ENCODE data around the gene TTN. TPM values are rescaled to one million over a fixed set of nuclear protein-coding genes. Genes with fewer than 3 reads are reported as not detected.
"Not testable (repeated sequence)": the region's sequence is repeated elsewhere in the genome, so short reads cannot be mapped to it uniquely, and the experiment has no call there.

The TTN gene
- total RNA-seq, 1 experiment from 2014 or later, result 0.05 TPM

DNA sequence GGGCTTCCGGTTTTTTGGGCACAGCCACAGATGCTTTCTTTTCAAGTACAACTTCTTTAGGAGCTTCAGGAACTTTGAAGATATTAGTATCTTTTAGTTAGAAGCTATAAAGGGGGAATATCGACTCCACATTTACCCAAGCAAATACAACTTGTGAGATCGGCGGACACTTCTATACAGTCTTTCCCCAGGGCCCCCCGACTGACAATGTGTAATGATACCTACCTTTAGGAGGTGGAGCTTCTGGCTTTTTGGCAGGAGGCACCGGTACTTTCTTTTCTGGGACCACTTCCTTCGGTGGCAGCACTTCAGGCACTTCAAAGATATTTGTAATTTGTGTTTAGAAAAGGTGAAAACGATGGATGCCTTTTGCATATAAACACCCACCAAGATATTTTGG, 148.7 kb downstream of the TTN start:
- H3K9me2 ChIP-seq (ENCODE audit: insufficient read depth); H3K4me3 ChIP-seq (replicated peaks in 1 of 2; ENCODE audit: low read depth in 1 of 2, low read length in 2 of 2); BruUV-seq (replicated peaks); RAD21 ChIA-PET (ENCODE audit: low non-redundant PET in 1 of 2, low total read pairs in 2 of 2, uncharacterized antibody in 2 of 2, unreplicated experiment in 2 of 2); CTCF ChIA-PET; DNase-seq (ENCODE audit: low read depth, low spot score); H2AFZ ChIP-seq (ENCODE audit: low read depth, low read length, poor library complexity, severe bottlenecking); H3K27me3 ChIP-seq (ENCODE audit: insufficient read depth, low read length); POLR2A ChIA-PET; H3K9ac ChIP-seq (ENCODE audit: low read length); H3K36me3 ChIP-seq (ENCODE audit: control insufficient read depth in 1 of 2, insufficient read depth in 2 of 2, low read length in 2 of 2); H3K27ac ChIP-seq (ENCODE audit: low read depth, low read length); H3K4me2 ChIP-seq (ENCODE audit: low read length); intact Hi-C loops (cut with micrococcal nuclease); H3K4me1 ChIP-seq (ENCODE audit: control insufficient read depth in 1 of 2, insufficient read depth in 2 of 2, low read length in 2 of 2); H3K9me3 ChIP-seq (ENCODE audit: control insufficient read depth in 1 of 2, insufficient read depth in 1 of 2, low read depth in 1 of 2, low read length in 2 of 2); ATAC-seq; H4K20me1 ChIP-seq (ENCODE audit: insufficient read depth); H3K79me2 ChIP-seq (ENCODE audit: insufficient read depth, low read length): not testable (repeated sequence)

DNA sequence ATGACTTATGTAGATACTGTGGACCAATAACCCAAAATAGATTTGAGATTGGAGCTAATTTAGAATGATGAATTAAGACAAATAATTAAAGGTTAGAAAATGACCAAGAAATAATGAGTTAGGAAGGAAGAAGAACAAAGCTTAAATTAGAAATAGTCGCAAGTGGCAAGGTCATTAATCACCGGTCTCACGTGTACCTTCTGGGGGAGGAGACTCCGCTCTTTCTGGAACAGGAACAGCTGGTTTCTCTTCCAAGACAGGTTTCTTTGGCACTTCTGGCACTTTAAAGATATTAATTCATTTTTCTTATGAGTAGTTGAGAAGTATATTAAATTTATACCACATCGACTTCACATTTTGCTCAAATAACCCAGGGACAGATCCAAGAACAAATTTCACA, 156.7 kb downstream of the TTN start:
- no TSS peak for BruUV-seq (replicated peaks)
- Histone ChIP-seq H3K9ac (ENCODE audit: low read length) (no peak overlapping the region), H3K27ac (ENCODE audit: low read depth, low read length) (no peak overlapping the region), H2AFZ (ENCODE audit: low read depth, low read length, poor library complexity, severe bottlenecking) (no peak overlapping the region), H4K20me1 (ENCODE audit: insufficient read depth) (no peaks in the 10 kb centered on the region), H3K9me3 (ENCODE audit: control insufficient read depth in 1 of 2, insufficient read depth in 1 of 2, low read depth in 1 of 2, low read length in 2 of 2) (no peaks in the 10 kb centered on the region), H3K36me3 (ENCODE audit: control insufficient read depth in 1 of 2, insufficient read depth in 2 of 2, low read length in 2 of 2) (no peaks in the 10 kb centered on the region), H3K27me3 (ENCODE audit: insufficient read depth, low read length) (peaks cover 15% of the 10 kb centered on the region), H3K4me2 (ENCODE audit: low read length) (no peak overlapping the region), H3K79me2 (ENCODE audit: insufficient read depth, low read length) (no peaks in the 10 kb centered on the region), H3K9me2 (ENCODE audit: insufficient read depth) (no peaks in the 10 kb centered on the region), H3K4me1 (ENCODE audit: control insufficient read depth in 1 of 2, insufficient read depth in 2 of 2, low read length in 2 of 2) (no peaks in the 10 kb centered on the region), H3K4me3 (replicated peaks in 1 of 2; ENCODE audit: low read depth in 1 of 2, low read length in 2 of 2) (no peak overlapping the region)
- RAD21 ChIA-PET (ENCODE audit: low non-redundant PET in 1 of 2, low total read pairs in 2 of 2, uncharacterized antibody in 2 of 2, unreplicated experiment in 2 of 2), result no interaction called here
- intact Hi-C loops (cut with micrococcal nuclease), result no loop called here
- POLR2A ChIA-PET, result no interaction called here
- CTCF ChIA-PET, result no interaction called here
- DNase-seq (ENCODE audit: low read depth, low spot score), result no peak
- TF ChIP-seq EZH2 (IDR thresholded peaks at IDR 0.05), result no peak
- TF ChIP-seq POLR2A (IDR thresholded peaks at IDR 0.05; ENCODE audit: borderline replicate concordance, extremely low read depth, insufficient read depth, insufficient read length), result no peak
- no peak for TF ChIP-seq TCF7L2 (IDR thresholded peaks at IDR 0.05; ENCODE audit: borderline replicate concordance, extremely low read depth, insufficient read depth, insufficient read length)
- TF ChIP-seq RAD21 (IDR thresholded peaks at IDR 0.05; ENCODE audit: low read depth), result no peak
- no peak for TF ChIP-seq EZH2phosphoT487 (IDR thresholded peaks at IDR 0.05; ENCODE audit: borderline replicate concordance)
- TF ChIP-seq, protein P1, sequence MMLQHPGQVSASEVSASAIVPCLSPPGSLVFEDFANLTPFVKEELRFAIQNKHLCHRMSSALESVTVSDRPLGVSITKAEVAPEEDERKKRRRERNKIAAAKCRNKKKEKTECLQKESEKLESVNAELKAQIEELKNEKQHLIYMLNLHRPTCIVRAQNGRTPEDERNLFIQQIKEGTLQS (IDR thresholded peaks at IDR 0.05), result no peak
- TF ChIP-seq ZNF274 (IDR thresholded peaks at IDR 0.05; ENCODE audit: low read depth, low read length), result no peak
- no peak for TF ChIP-seq ZFX (IDR thresholded peaks at IDR 0.05)
- TF ChIP-seq ELF1 (IDR thresholded peaks at IDR 0.05; ENCODE audit: borderline replicate concordance, low read depth), result no peak
- TF ChIP-seq, protein P2, sequence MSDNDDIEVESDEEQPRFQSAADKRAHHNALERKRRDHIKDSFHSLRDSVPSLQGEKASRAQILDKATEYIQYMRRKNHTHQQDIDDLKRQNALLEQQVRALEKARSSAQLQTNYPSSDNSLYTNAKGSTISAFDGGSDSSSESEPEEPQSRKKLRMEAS (IDR thresholded peaks at IDR 0.05), result no peak
- no peak for TF ChIP-seq YY1 (IDR thresholded peaks at IDR 0.05; ENCODE audit: extremely low read depth, insufficient replicate concordance, low read depth, low read length)
- TF ChIP-seq POLR2AphosphoS5 (IDR thresholded peaks at IDR 0.05; ENCODE audit: low read depth, low read length), result no peak
- no peak for TF ChIP-seq SIN3A (IDR thresholded peaks at IDR 0.05; ENCODE audit: low read depth)
- no peak for TF ChIP-seq FOSL1 (IDR thresholded peaks at IDR 0.05; ENCODE audit: low read depth)
- TF ChIP-seq CEBPB (IDR thresholded peaks at IDR 0.05; ENCODE audit: low read depth), result no peak
- TF ChIP-seq SRF (IDR thresholded peaks at IDR 0.05; ENCODE audit: low read depth), result no peak
- TF ChIP-seq EGR1 (IDR thresholded peaks at IDR 0.05; ENCODE audit: low read depth), result no peak
- TF ChIP-seq JUND (IDR thresholded peaks at IDR 0.05), result no peak
- no peak for ATAC-seq

Measured in HCT116 (cell line).